ENCODE data around the gene ACSF3.
"Not testable (repeated sequence)": the region's sequence is repeated elsewhere in the genome, so short reads cannot be mapped to it uniquely, and the experiment has no call there.

ACSF3 gene

GRCh38 chr16:89072548-89073130 lies 21.0 kb upstream of the ACSF3 start:
- in situ Hi-C loops (cut with MboI; ENCODE audit: low sequenced_read_pairs), result no loop called here

GRCh38 chr16:89073346-89074071 lies 20.1 kb upstream of the ACSF3 start:
- in situ Hi-C loops (cut with MboI; ENCODE audit: low sequenced_read_pairs), result no loop called here

- in situ Hi-C loops (cut with MboI; ENCODE audit: low sequenced_read_pairs), result not testable (repeated sequence)
These were observed 19.5 kb upstream of the ACSF3 start for GRCh38 chr16:89074072-89074674.

GRCh38 chr16:89074803-89075688 lies 18.6 kb upstream of the ACSF3 start:
- in situ Hi-C loops (cut with MboI; ENCODE audit: low sequenced_read_pairs), result no loop called here

GRCh38 chr16:89076159-89076558 lies 17.5 kb upstream of the ACSF3 start:
- in situ Hi-C loops (cut with MboI; ENCODE audit: low sequenced_read_pairs), result no loop called here

GRCh38 chr16:89077076-89077475 lies 16.6 kb upstream of the ACSF3 start:
- in situ Hi-C loops (cut with MboI; ENCODE audit: low sequenced_read_pairs), result no loop called here

- in situ Hi-C loops (cut with MboI; ENCODE audit: low sequenced_read_pairs), result no loop called here
These were observed 15.5 kb upstream of the ACSF3 start for GRCh38 chr16:89078172-89078571.

GRCh38 chr16:89079434-89079980 lies 14.1 kb upstream of the ACSF3 start:
- in situ Hi-C loops (cut with MboI; ENCODE audit: low sequenced_read_pairs), result no loop called here

- in situ Hi-C loops (cut with MboI; ENCODE audit: low sequenced_read_pairs), result no loop called here
These were observed 13.3 kb upstream of the ACSF3 start for GRCh38 chr16:89080196-89080853.

- in situ Hi-C loops (cut with MboI; ENCODE audit: low sequenced_read_pairs), result no loop called here
These were observed 12.1 kb upstream of the ACSF3 start for GRCh38 chr16:89081556-89081955.

GRCh38 chr16:89084411-89084810 lies 9.2 kb upstream of the ACSF3 start:
- in situ Hi-C loops (cut with MboI; ENCODE audit: low sequenced_read_pairs), result no loop called here

GRCh38 chr16:89084814-89085612 lies 8.6 kb upstream of the ACSF3 start:
- in situ Hi-C loops (cut with MboI; ENCODE audit: low sequenced_read_pairs), result no loop called here

GRCh38 chr16:89085755-89086154 lies 7.9 kb upstream of the ACSF3 start:
- in situ Hi-C loops (cut with MboI; ENCODE audit: low sequenced_read_pairs), result no loop called here

GRCh38 chr16:89087922-89088497 lies 5.6 kb upstream of the ACSF3 start:
- in situ Hi-C loops (cut with MboI; ENCODE audit: low sequenced_read_pairs), result no loop called here

- in situ Hi-C loops (cut with MboI; ENCODE audit: low sequenced_read_pairs), result no loop called here
These were observed 4.5 kb upstream of the ACSF3 start for GRCh38 chr16:89089120-89089519.

GRCh38 chr16:89090182-89090630 lies 3.4 kb upstream of the ACSF3 start:
- in situ Hi-C loops (cut with MboI; ENCODE audit: low sequenced_read_pairs), result no loop called here

- in situ Hi-C loops (cut with MboI; ENCODE audit: low sequenced_read_pairs), result no loop called here
These were observed 2.8 kb upstream of the ACSF3 start for GRCh38 chr16:89090669-89091426.

GRCh38 chr16:89092013-89092412 lies 1.6 kb upstream of the ACSF3 start:
- in situ Hi-C loops (cut with MboI; ENCODE audit: low sequenced_read_pairs), result no loop called here

GRCh38 chr16:89093252-89093601 lies 425 bp upstream of the ACSF3 start:
- in situ Hi-C loops (cut with MboI; ENCODE audit: low sequenced_read_pairs), result not testable (repeated sequence)
